WTC11 (cell line): ENCODE results near the gene CADM4. TPM values are rescaled to one million over a fixed set of nuclear protein-coding genes. Genes with fewer than 3 reads are reported as not detected.

ENCODE experiments used
- ARID4B ChIP-seq: sonication (generic); formaldehyde crosslinking; IDR thresholded peaks from 2 replicates; pipeline ENCODE4 v1.8.0; 2023; ENCODE audit warnings: missing genetic modification reagents, mild to moderate bottlenecking, borderline replicate concordance
- E2F5 ChIP-seq: sonication (generic); formaldehyde crosslinking; IDR thresholded peaks from 2 replicates; pipeline ENCODE4 v1.8.1; 2022; ENCODE audit warnings: mild to moderate bottlenecking, moderate library complexity, missing genetic modification reagents
- ELF4 ChIP-seq: sonication (generic); formaldehyde crosslinking; IDR thresholded peaks from 2 replicates; pipeline ENCODE4 v1.8.1; 2022; ENCODE audit warnings: low read depth, mild to moderate bottlenecking, moderate library complexity, missing genetic modification reagents
- EMX1 ChIP-seq: fragments of 250-450 bp; sonication (Bioruptor Pico); IDR thresholded peaks from 2 replicates; pipeline ENCODE4 v1.8.0; 2021; ENCODE audit warnings: mild to moderate bottlenecking
- ETV6 ChIP-seq: sonication (generic); formaldehyde crosslinking; IDR thresholded peaks from 2 replicates; pipeline ENCODE4 v1.8.1; 2022; ENCODE audit warnings: mild to moderate bottlenecking, missing genetic modification reagents
- FOXJ3 ChIP-seq: sonication (generic); formaldehyde crosslinking; IDR thresholded peaks from 2 replicates; pipeline ENCODE4 v1.9.0; 2021; ENCODE audit warnings: missing genetic modification reagents, mild to moderate bottlenecking, borderline replicate concordance
- FOXP4 ChIP-seq: sonication (generic); formaldehyde crosslinking; IDR thresholded peaks from 2 replicates; pipeline ENCODE4 v1.8.0; 2022; ENCODE audit warnings: mild to moderate bottlenecking, missing genetic modification reagents
- JUN ChIP-seq: sonication (generic); formaldehyde crosslinking; IDR thresholded peaks from 2 replicates; pipeline ENCODE4 v1.8.0; 2023; ENCODE audit warnings: mild to moderate bottlenecking, missing genetic modification reagents
- KAT7 ChIP-seq: sonication (generic); formaldehyde crosslinking; IDR thresholded peaks from 2 replicates; pipeline ENCODE4 v1.8.1; 2023; ENCODE audit warnings: missing genetic modification reagents, mild to moderate bottlenecking, borderline replicate concordance
- MAX ChIP-seq: sonication (generic); formaldehyde crosslinking; IDR thresholded peaks from 2 replicates; pipeline ENCODE4 v1.8.0; 2022; ENCODE audit warnings: mild to moderate bottlenecking, missing genetic modification reagents
- MXD4 ChIP-seq: fragments of 250-450 bp; sonication (Bioruptor Pico); IDR thresholded peaks from 2 replicates; pipeline ENCODE4 v1.8.0; 2021; ENCODE audit warnings: mild to moderate bottlenecking, moderate library complexity, borderline replicate concordance
- NFE2L1 ChIP-seq: sonication (generic); formaldehyde crosslinking; IDR thresholded peaks from 2 replicates; pipeline ENCODE4 v1.8.1; 2023; ENCODE audit warnings: missing genetic modification reagents
- NFYB ChIP-seq: sonication (generic); formaldehyde crosslinking; conservative IDR thresholded peaks from 2 replicates; pipeline ENCODE4 v1.8.0; 2022; ENCODE audit warnings: low read depth, missing genetic modification reagents
- OVOL2 ChIP-seq: fragments of 250-450 bp; sonication (Bioruptor Pico); IDR thresholded peaks from 2 replicates; pipeline ENCODE4 v1.9.0; 2021; ENCODE audit warnings: mild to moderate bottlenecking, borderline replicate concordance
- SMAD4 ChIP-seq: sonication (generic); formaldehyde crosslinking; IDR thresholded peaks from 2 replicates; pipeline ENCODE4 v1.8.0; 2022; ENCODE audit warnings: mild to moderate bottlenecking, missing genetic modification reagents
- TP53 ChIP-seq: sonication (generic); formaldehyde crosslinking; IDR thresholded peaks from 2 replicates; pipeline ENCODE4 v1.8.1; 2023; ENCODE audit warnings: mild to moderate bottlenecking, missing genetic modification reagents
- ZNF317 ChIP-seq: sonication (generic); formaldehyde crosslinking; IDR thresholded peaks from 2 replicates; pipeline ENCODE4 v1.8.1; 2023; ENCODE audit warnings: low read depth, mild to moderate bottlenecking, moderate library complexity, missing genetic modification reagents, borderline replicate concordance
- ZNF416 ChIP-seq: fragments of 250-450 bp; sonication (Bioruptor Pico); IDR thresholded peaks from 2 replicates; pipeline ENCODE4 v1.9.0; 2021; ENCODE audit warnings: mild to moderate bottlenecking, inconsistent platforms
- total RNA-seq: library from RNA; stranded (reverse); gene quantifications from 3 replicates; pipeline ENCODE4 v1.2.3, GENCODE V29; 2021
- TF ChIP-seq, protein P1 (sequence below): sonication (generic); formaldehyde crosslinking; IDR thresholded peaks from 2 replicates; pipeline ENCODE4 v1.8.0; 2022; ENCODE audit warnings: mild to moderate bottlenecking, missing genetic modification reagents
- TF ChIP-seq, protein P2 (sequence below): sonication (generic); formaldehyde crosslinking; IDR thresholded peaks from 2 replicates; pipeline ENCODE4 v1.8.0; 2022; ENCODE audit warnings: missing genetic modification reagents
- TF ChIP-seq, protein P3 (sequence below): sonication (generic); formaldehyde crosslinking; conservative IDR thresholded peaks from 2 replicates; pipeline ENCODE4 v1.8.1; 2022; ENCODE audit warnings: mild to moderate bottlenecking, missing genetic modification reagents
- TF ChIP-seq, protein P4 (sequence below): sonication (generic); formaldehyde crosslinking; IDR thresholded peaks from 2 replicates; pipeline ENCODE4 v1.8.0; 2022; ENCODE audit warnings: mild to moderate bottlenecking, missing genetic modification reagents

The CADM4 gene
- total RNA-seq, 1 experiment from 2014 or later, result 13.3 TPM

DNA sequence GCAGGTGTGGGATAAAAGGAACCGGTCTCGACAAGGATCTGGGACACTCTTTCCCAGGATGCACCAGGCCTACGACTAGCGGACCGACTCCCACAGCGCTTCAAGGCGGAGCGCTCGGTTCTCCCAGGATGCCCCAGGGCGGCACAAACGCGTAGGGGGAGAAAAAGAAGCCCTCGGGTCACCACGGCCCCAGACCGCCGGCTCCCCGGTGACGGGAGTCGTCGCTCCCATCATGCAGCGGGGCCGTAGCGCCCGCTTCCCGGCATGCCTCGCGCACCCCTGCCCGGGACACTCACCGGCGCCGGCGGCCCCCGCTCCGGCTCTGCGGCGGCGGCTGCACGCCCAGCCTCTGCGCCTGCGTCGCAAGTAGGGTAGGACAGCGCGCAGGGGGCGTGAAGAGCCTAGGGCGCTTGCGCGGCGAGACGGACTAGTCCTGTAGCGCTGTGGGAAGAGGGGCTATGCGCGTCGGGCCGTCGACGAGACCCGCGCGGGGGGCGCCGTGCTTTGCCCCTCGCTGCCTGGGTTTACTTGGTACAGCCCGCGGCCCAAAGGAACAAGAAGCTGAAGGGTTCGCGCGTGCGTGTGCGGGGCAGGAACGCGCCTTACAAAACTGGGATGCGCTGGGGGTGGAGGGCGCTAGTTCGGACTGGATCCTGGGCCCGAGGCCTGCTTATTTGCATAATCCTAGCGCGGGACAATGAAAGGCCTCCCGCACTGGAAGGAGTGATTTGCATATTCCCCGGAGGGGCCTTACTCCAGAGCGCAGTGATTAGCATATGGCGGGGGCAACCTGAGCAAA is 20.2 kb downstream of the CADM4 start, which contains the start of gene ZNF428 (continued):
- TF ChIP-seq FOXP4 (CRISPR knock-in tag) (peak; percentile 73), TP53 (CRISPR knock-in tag) (0 out of 2 replicates have a peak, but pooled peaks have one; percentile 81), E2F5 (CRISPR knock-in tag) (peak; percentile 90), ZNF317 (CRISPR knock-in tag) (peak; percentile 60; the same call in 1 of the 2 replicates), ETV6 (CRISPR knock-in tag) (peak; percentile 94), MAX (CRISPR knock-in tag) (peak; percentile 66), ELF4 (0 out of 2 replicates have a peak, but pooled peaks have one; percentile 41), NFYB (0 out of 2 replicates have a peak, but pooled peaks have one; percentile 16), NFE2L1 (CRISPR knock-in tag) (peak; percentile 60; the same call in 1 of the 2 replicates), FOXJ3 (CRISPR knock-in tag) (no peak), SMAD4 (CRISPR knock-in tag) (peak; percentile 55; the same call in 1 of the 2 replicates), EMX1 (CRISPR knock-in tag) (no peak), KAT7 (CRISPR knock-in tag) (0 out of 2 replicates have a peak, but pooled peaks have one; percentile 52), ARID4B (CRISPR knock-in tag) (peak; percentile 39; the same call in 1 of the 2 replicates), ZNF416 (CRISPR knock-in tag) (no peak), OVOL2 (no peak), MXD4 (no peak), JUN (CRISPR knock-in tag) (peak; percentile 87; the same call in 1 of the 2 replicates)
- TF ChIP-seq, protein P1, sequence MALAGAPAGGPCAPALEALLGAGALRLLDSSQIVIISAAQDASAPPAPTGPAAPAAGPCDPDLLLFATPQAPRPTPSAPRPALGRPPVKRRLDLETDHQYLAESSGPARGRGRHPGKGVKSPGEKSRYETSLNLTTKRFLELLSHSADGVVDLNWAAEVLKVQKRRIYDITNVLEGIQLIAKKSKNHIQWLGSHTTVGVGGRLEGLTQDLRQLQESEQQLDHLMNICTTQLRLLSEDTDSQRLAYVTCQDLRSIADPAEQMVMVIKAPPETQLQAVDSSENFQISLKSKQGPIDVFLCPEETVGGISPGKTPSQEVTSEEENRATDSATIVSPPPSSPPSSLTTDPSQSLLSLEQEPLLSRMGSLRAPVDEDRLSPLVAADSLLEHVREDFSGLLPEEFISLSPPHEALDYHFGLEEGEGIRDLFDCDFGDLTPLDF (CRISPR knock-in tag), result peak; percentile 17; the same call in 1 of the 2 replicates
- TF ChIP-seq, protein P2, sequence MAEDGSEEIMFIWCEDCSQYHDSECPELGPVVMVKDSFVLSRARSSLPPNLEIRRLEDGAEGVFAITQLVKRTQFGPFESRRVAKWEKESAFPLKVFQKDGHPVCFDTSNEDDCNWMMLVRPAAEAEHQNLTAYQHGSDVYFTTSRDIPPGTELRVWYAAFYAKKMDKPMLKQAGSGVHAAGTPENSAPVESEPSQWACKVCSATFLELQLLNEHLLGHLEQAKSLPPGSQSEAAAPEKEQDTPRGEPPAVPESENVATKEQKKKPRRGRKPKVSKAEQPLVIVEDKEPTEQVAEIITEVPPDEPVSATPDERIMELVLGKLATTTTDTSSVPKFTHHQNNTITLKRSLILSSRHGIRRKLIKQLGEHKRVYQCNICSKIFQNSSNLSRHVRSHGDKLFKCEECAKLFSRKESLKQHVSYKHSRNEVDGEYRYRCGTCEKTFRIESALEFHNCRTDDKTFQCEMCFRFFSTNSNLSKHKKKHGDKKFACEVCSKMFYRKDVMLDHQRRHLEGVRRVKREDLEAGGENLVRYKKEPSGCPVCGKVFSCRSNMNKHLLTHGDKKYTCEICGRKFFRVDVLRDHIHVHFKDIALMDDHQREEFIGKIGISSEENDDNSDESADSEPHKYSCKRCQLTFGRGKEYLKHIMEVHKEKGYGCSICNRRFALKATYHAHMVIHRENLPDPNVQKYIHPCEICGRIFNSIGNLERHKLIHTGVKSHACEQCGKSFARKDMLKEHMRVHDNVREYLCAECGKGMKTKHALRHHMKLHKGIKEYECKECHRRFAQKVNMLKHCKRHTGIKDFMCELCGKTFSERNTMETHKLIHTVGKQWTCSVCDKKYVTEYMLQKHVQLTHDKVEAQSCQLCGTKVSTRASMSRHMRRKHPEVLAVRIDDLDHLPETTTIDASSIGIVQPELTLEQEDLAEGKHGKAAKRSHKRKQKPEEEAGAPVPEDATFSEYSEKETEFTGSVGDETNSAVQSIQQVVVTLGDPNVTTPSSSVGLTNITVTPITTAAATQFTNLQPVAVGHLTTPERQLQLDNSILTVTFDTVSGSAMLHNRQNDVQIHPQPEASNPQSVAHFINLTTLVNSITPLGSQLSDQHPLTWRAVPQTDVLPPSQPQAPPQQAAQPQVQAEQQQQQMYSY (CRISPR knock-in tag), result peak; percentile 54
- TF ChIP-seq, protein P3, sequence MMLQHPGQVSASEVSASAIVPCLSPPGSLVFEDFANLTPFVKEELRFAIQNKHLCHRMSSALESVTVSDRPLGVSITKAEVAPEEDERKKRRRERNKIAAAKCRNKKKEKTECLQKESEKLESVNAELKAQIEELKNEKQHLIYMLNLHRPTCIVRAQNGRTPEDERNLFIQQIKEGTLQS, result no peak
- TF ChIP-seq, protein P4, sequence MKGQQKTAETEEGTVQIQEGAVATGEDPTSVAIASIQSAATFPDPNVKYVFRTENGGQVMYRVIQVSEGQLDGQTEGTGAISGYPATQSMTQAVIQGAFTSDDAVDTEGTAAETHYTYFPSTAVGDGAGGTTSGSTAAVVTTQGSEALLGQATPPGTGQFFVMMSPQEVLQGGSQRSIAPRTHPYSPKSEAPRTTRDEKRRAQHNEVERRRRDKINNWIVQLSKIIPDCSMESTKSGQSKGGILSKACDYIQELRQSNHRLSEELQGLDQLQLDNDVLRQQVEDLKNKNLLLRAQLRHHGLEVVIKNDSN, result 0 out of 2 replicates have a peak, but pooled peaks have one; percentile 27
